Activated CD8-positive, alpha-beta memory T cell treated with anti-CD3 and anti-CD28 coated beads for 24 hours (primary cell): ENCODE data around the gene DRD5.

ENCODE experiments used
- DNase-seq: peaks from one replicate; pipeline ENCODE4 v3.0.0-alpha.2; 2020

Gene DRD5

GRCh38 chr4:9820343-9820742, 38.9 kb downstream of the DRD5 start:
- DNase-seq = no peak

GRCh38 chr4:9825049-9825448, 43.6 kb downstream of the DRD5 start:
- DNase-seq = no peak

- DNase-seq = no peak
Measured at GRCh38 chr4:9826551-9826950, 45.1 kb downstream of the DRD5 start.

- no peak for DNase-seq
Measured at GRCh38 chr4:9832640-9833039, 51.2 kb downstream of the DRD5 start.

GRCh38 chr4:9833421-9833820, 52.0 kb downstream of the DRD5 start:
- DNase-seq = no peak
